Natural killer cell (primary cell): ENCODE measurements around the gene SHROOM2. TPM values are rescaled to one million over a fixed set of nuclear protein-coding genes. Genes with fewer than 3 reads are reported as not detected.

Experiments
- ATAC-seq, 3 donors: fragments of 150-1000 bp in 2 of 3; fragments of 200-7000 bp in 1 of 3; cut with Tn5 transposase; 1 replicate in 1 of 3; 2 replicates in 2 of 3; pipeline ENCODE4 v1.10.0; 2021; ENCODE audit warnings: mild to moderate bottlenecking in 2 of 3, moderate library complexity in 2 of 3
- DNase-seq, 2 donors: peaks; one replicate each; pipeline versions ENCODE4 v3.0.0 to v3.0.0-alpha.2; 2013 to 2021; ENCODE audit warnings: mixed read lengths in 1 of 2
- H3K27ac ChIP-seq: one replicate; pipeline ENCODE4 v1.5.1; 2013; ENCODE audit warnings: mild to moderate bottlenecking, low read length
- H3K27me3 ChIP-seq: one replicate; pipeline ENCODE4 v1.6.1; 2013; ENCODE audit warnings: low read length; ENCODE audit not compliant: control insufficient read depth, insufficient read depth
- H3K36me3 ChIP-seq: one replicate; pipeline ENCODE4 v1.6.1; 2013; ENCODE audit warnings: low read length; ENCODE audit not compliant: control insufficient read depth, insufficient read depth
- H3K4me1 ChIP-seq: one replicate; pipeline ENCODE4 v1.6.1; 2013; ENCODE audit warnings: low read length; ENCODE audit not compliant: control insufficient read depth, insufficient read depth
- H3K4me3 ChIP-seq: one replicate; pipeline ENCODE4 v1.5.1; 2013; ENCODE audit warnings: low read length
- H3K9me3 ChIP-seq: one replicate; pipeline ENCODE4 v1.6.1; 2013; ENCODE audit warnings: low read length; ENCODE audit not compliant: control insufficient read depth, insufficient read depth
- H3K27ac Mint-ChIP-seq, 2 donors: one replicate each; pipeline ENCODE4 v1.8.0; 2022; ENCODE audit warnings: mild to moderate bottlenecking in 2 of 2, mixed read lengths in 2 of 2, moderate library complexity in 1 of 2
- H3K27me3 Mint-ChIP-seq, 2 donors: one replicate each; pipeline ENCODE4 v1.8.0; 2022; ENCODE audit warnings: low read depth in 2 of 2, mixed read lengths in 2 of 2
- H3K36me3 Mint-ChIP-seq: one replicate; pipeline ENCODE4 v1.8.0; 2022; ENCODE audit warnings: mixed read lengths
- H3K4me1 Mint-ChIP-seq, 2 donors: one replicate each; pipeline ENCODE4 v1.8.0; 2022; ENCODE audit warnings: mixed read lengths in 2 of 2
- H3K4me3 Mint-ChIP-seq: one replicate; pipeline ENCODE4 v1.8.0; 2022; ENCODE audit warnings: mild to moderate bottlenecking, moderate library complexity, mixed read lengths
- H3K9me3 Mint-ChIP-seq, 2 donors: one replicate each; pipeline ENCODE4 v1.8.0; 2022; ENCODE audit warnings: mixed read lengths in 2 of 2
- WGBS: methylation state at CpG from one replicate; pipeline ENCODE4 v1.1.7; 2013; ENCODE audit warnings: missing lambda C conversion rate; ENCODE audit not compliant: insufficient coverage; 5-methylcytosine and 5-hydroxymethylcytosine counted together
- intact Hi-C: fragments of 100-400 bp; cut with micrococcal nuclease; formaldehyde crosslinking; loops from one replicate; pipeline ENCODE4 v1.14.2; 2022
- total RNA-seq, 4 donors: library from RNA; stranded (reverse); fragments of 120-200 nt in 1 of 4; gene quantifications; one replicate each; pipeline versions ENCODE4 v1.2.3 to v1.2.4, GENCODE V29; 2013 to 2022
- TF ChIP-seq, protein P1 (sequence below): fragments of 200-600 bp; IDR thresholded peaks from one replicate; pipeline ENCODE4 v1.8.0; 2022; ENCODE audit warnings: antibody characterized with exemption

SHROOM2 gene
- total RNA-seq, 3 donors from 2014 or later (not counting 1 experiment from before 2014, with no cell fraction given) = not detected

DNA sequence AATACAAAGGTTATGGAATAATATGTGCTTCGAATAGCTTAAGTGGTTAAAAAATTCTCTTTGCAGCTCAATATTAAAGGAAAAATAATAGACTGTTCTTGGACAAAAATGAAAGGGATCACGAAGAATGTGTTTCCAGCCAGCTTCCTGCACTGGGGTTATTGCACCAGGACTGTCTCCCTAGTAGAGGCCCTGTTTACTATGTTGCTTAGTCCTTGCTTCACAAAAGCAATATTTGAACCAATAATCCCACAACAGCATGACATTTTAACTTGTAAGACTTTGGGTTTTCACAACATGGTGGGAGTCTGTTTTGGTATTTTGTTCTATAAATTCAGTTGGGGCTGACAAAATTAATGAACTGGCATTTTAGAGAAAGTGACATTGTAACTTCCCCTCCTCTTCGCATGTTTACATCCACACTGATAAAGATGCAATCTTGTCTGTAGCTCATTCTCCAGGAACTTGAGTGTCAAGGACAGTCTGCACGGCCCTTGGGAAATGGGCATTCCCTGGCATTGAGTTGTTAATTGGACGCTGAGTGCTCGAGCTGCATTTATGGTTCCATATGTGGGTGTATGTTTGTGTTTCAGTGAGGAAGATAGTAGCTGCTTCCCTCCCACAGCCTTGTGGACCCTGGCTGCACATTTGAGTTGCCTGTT, 39.0 kb downstream of the SHROOM2 start:
- no peaks in the 10 kb centered on the region for H3K36me3 Mint-ChIP-seq
- 88% methylated on average over 4 of the region's 6 CpGs for WGBS
- H3K9me3 Mint-ChIP-seq = no peaks in the 10 kb centered on the region
- Histone ChIP-seq H3K9me3 (no peaks in the 10 kb centered on the region), H3K4me3 (no peak overlapping the region), H3K27ac (no peak overlapping the region), H3K27me3 (no peaks in the 10 kb centered on the region), H3K4me1 (no peaks in the 10 kb centered on the region), H3K36me3 (no peaks in the 10 kb centered on the region)
- H3K27ac Mint-ChIP-seq = no peak overlapping the region
- peaks cover 0 to 6% of the 10 kb centered on the region in 2 donors for H3K27me3 Mint-ChIP-seq
- TF ChIP-seq, protein P1, sequence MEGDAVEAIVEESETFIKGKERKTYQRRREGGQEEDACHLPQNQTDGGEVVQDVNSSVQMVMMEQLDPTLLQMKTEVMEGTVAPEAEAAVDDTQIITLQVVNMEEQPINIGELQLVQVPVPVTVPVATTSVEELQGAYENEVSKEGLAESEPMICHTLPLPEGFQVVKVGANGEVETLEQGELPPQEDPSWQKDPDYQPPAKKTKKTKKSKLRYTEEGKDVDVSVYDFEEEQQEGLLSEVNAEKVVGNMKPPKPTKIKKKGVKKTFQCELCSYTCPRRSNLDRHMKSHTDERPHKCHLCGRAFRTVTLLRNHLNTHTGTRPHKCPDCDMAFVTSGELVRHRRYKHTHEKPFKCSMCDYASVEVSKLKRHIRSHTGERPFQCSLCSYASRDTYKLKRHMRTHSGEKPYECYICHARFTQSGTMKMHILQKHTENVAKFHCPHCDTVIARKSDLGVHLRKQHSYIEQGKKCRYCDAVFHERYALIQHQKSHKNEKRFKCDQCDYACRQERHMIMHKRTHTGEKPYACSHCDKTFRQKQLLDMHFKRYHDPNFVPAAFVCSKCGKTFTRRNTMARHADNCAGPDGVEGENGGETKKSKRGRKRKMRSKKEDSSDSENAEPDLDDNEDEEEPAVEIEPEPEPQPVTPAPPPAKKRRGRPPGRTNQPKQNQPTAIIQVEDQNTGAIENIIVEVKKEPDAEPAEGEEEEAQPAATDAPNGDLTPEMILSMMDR = no peak
- no peaks in the 10 kb centered on the region for H3K4me1 Mint-ChIP-seq
- ATAC-seq (no peak), DNase-seq (no peak)
- intact Hi-C loops = no loop called here
- no peak overlapping the region for H3K4me3 Mint-ChIP-seq

DNA sequence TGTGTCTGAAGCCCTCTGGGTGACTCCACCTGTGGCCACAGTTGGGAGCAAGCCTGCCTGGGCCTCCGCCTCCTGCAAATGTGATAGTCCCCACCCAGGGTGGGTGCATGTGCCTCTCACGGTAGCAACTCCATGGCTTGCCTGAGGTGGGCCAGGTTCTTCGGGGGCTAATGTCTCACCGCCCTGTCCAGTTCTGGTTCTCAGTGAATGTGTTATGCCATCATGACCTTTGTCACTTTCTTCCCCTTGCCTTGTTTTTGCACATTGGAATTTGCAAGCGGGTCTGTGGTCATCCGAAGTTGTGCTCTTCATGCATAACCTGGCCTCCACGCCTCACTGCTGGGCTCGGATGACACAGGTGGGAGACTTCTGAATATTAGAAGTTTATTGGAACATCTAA, 39.7 kb downstream of the SHROOM2 start:
- Mint-ChIP-seq H3K27ac (no peak overlapping the region), H3K9me3 (no peaks in the 10 kb centered on the region), H3K4me3 (no peak overlapping the region), H3K4me1 (no peaks in the 10 kb centered on the region), H3K36me3 (no peaks in the 10 kb centered on the region), H3K27me3 (peaks cover 0 to 6% of the 10 kb centered on the region in 2 donors)
- no peak overlapping the region for H3K4me3 ChIP-seq
- H3K4me1 ChIP-seq = no peaks in the 10 kb centered on the region
- no peak for ATAC-seq
- H3K27ac ChIP-seq = no peak overlapping the region
- intact Hi-C loops = no loop called here
- DNase-seq = no peak
- no peaks in the 10 kb centered on the region for H3K27me3 ChIP-seq
- 91% methylated on average over 5 of the region's 8 CpGs for WGBS
- no peaks in the 10 kb centered on the region for H3K36me3 ChIP-seq
- no peaks in the 10 kb centered on the region for H3K9me3 ChIP-seq
- TF ChIP-seq, protein P1 = no peak

DNA sequence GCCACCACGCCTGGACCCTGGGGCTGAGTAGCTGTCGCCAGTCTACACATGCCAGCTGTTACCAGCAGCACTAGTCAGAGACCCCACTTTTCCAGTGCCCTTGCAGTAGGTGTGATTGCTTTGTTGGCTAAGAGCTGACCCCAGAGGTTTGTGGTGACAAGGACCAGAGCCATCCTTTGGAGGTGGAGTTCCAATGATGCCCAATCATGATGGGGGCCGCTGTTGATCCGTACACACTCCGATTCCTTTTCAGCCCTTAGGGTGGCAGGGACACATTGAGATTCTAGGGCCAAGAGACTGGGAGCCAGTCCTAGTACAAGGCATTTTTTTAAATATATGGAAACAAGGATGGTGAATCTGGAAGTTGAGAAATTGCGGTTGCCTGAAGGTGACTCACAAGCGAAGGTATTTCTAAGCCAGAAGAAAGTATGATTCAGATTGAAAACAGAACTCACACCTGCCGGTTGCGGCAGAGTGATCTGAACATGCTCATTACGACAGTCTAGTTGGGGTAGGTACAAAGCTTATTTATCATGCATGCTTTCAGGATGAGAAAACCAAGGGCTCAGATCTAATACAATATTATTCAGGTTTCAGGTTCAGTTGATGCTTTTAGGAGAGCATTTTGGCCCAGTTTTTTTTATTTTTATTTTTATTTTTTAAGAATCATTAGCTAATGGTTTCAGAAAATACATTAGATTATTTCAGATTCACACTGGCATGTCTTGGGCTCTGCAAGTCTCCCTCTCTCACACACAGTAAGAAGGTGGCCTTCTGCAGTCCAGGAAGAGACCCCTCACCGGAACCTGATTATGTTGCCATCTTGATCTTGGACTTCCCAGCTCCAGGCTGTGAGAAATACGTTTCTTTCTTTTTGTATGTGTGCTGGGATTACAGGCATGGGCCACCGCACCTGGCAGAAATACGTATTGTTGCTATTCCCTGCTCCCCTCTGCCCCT, 43.4 kb downstream of the SHROOM2 start:
- Mint-ChIP-seq H3K27ac (no peak overlapping the region), H3K4me1 (peaks cover 7 to 11% of the 10 kb centered on the region in 2 donors), H3K36me3 (no peaks in the 10 kb centered on the region), H3K9me3 (no peaks in the 10 kb centered on the region), H3K27me3 (no peaks in the 10 kb centered on the region), H3K4me3 (no peak overlapping the region)
- 76% methylated on average over 11 of the region's 14 CpGs for WGBS
- DNase-seq (no peak), ATAC-seq (no peak)
- TF ChIP-seq, protein P1 = no peak
- Histone ChIP-seq H3K9me3 (no peaks in the 10 kb centered on the region), H3K4me1 (peaks cover 18% of the 10 kb centered on the region), H3K27me3 (no peaks in the 10 kb centered on the region), H3K4me3 (no peak overlapping the region), H3K27ac (no peak overlapping the region), H3K36me3 (no peaks in the 10 kb centered on the region)
- intact Hi-C loops = no loop called here
